Kidney (tissue), 22 donors: Measurements from ENCODE around the gene OR2C3. TPM values are rescaled to one million over a fixed set of nuclear protein-coding genes. Genes with fewer than 3 reads are reported as not detected.

Experiments used
- DNase-seq, 5 donors: peaks; one replicate each; pipeline ENCODE4 v3.0.0-alpha.2; 2013 to 2020
- FAIRE-seq: peaks from 2 replicates; lab custom pipeline; 2012; peaks lifted over from hg19 to GRCh38; lab: Jason Lieb, UNC
- H3K27ac ChIP-seq, 2 donors: one replicate each; pipeline ENCODE4 v1.7.0; 2013; ENCODE audit warnings: low read depth in 2 of 2, low read length in 2 of 2, inconsistent platforms in 1 of 2
- H3K27me3 ChIP-seq: one replicate; pipeline ENCODE4 v1.7.1; 2013; ENCODE audit warnings: low read length, inconsistent platforms; ENCODE audit not compliant: control insufficient read depth, insufficient read depth
- H3K36me3 ChIP-seq, 3 donors: one replicate each; pipeline versions ENCODE4 v1.7.0 to v1.7.1; 2013; ENCODE audit warnings: low read length in 3 of 3, control low read depth in 1 of 3, inconsistent platforms in 1 of 3; ENCODE audit not compliant: insufficient read depth in 3 of 3, control insufficient read depth in 2 of 3
- H3K4me1 ChIP-seq, 3 donors: one replicate each; pipeline versions ENCODE4 v1.7.0 to v1.7.1; 2013; ENCODE audit warnings: low read length in 3 of 3, inconsistent platforms in 1 of 3, low read depth in 1 of 3; ENCODE audit not compliant: control insufficient read depth in 2 of 3, insufficient read depth in 2 of 3
- H3K4me3 ChIP-seq, 3 donors: one replicate each; pipeline versions ENCODE4 v1.7.0 to v1.8.1; 2013; ENCODE audit warnings: low read length in 3 of 3, control low read depth in 1 of 3, inconsistent platforms in 1 of 3
- H3K9ac ChIP-seq, 3 donors: one replicate each; pipeline versions ENCODE4 v1.7.0 to v1.7.1; 2013; ENCODE audit warnings: low read length in 3 of 3, control low read depth in 1 of 3, inconsistent platforms in 1 of 3
- H3K9me3 ChIP-seq, 3 donors: one replicate each; pipeline versions ENCODE4 v1.7.0 to v1.7.1; 2013; ENCODE audit warnings: low read length in 3 of 3, control low read depth in 1 of 3, inconsistent platforms in 1 of 3; ENCODE audit not compliant: control insufficient read depth in 2 of 3, insufficient read depth in 1 of 3
- CTCF ChIP-seq: IDR thresholded peaks from 3 replicates; pipeline ENCODE4 v1.5.1; 2012; ENCODE audit warnings: mild to moderate bottlenecking, moderate library complexity, borderline replicate concordance; ENCODE audit not compliant: insufficient read depth; ENCODE audit errors: extremely low read depth
- intact Hi-C: fragments of 100-400 bp; cut with DNase I; formaldehyde crosslinking; loops from one replicate; pipeline ENCODE4 v1.11.1; 2022
- long read RNA-seq, 10 donors: library from polyadenylated mRNA in 1 of 10; unstranded in 1 of 10; transcript quantifications; one replicate each; pipeline ENCODE4 v2.0.0 and lab custom pipeline, GENCODE V29; 2021 to 2026
- polyA plus RNA-seq: library from polyadenylated mRNA; stranded (reverse); fragments of 350-450 nt; fragmentation: Illumina TruSeq; extraction: RNeasy Lipid Tissue Mini Kit (QIAGEN cat#74804); gene quantifications from one replicate; pipeline ENCODE4 v1.2.3, GENCODE V29; 2014; ENCODE audit warnings: low read depth, low replicate concordance; ENCODE audit not compliant: insufficient read depth
- total RNA-seq: library from RNA; stranded (reverse); fragmentation: NEBNext Ultra II Directional; extraction: Animal tissue kit (Norgen Biotek cat#: 25700); gene quantifications from one replicate; pipeline ENCODE4 v1.2.1, GENCODE V29; 2021
- donor health status: control.
- donor health status: control.
- donor health status: control.
- donor health status: control.
- donor health status: control.
- donor health status: DM: yes; HTN: yes; CAD: no.
- donor health status: Normal renal cell carcinoma (clear cell type).

OR2C3 gene
- 0.06 TPM for total RNA-seq
- not detected for polyA plus RNA-seq
- long read RNA-seq, donor 1 = 0 reads
- long read RNA-seq, donor 2 = 0 reads
- long read RNA-seq, donor 3 = 0 reads
- long read RNA-seq, donor 4 = 0 reads
- long read RNA-seq, donor 5 = 0 reads
- long read RNA-seq, donor 6 = 0 reads
- long read RNA-seq, donor 7 = 0 reads
- long read RNA-seq, donor 8 = 0 reads
- long read RNA-seq, donor 9 = 0 reads
- long read RNA-seq, donor 10 = 0 reads

GRCh38 chr1:247536340-247536739 is at the start of gene OR2C3:
TSS of gene OR2C3 (minus strand) at chr1:247536440. CDS start at chr1:247532511, 3,929 bp downstream.
- Histone ChIP-seq H3K4me1 (no peaks in the 10 kb centered on the region), H3K27ac (no peak within 1 kb of the TSS), H3K27me3 (no peaks in the 10 kb centered on the region), H3K9ac (no peak within 1 kb of the TSS), H3K9me3 (peaks cover 0 to 4% (median 0%) of the 10 kb centered on the region in 3 donors), H3K36me3 (no peaks in the 10 kb centered on the region), H3K4me3 (no peak within 1 kb of the TSS)
- intact Hi-C loops = no loop called here
- no peak for DNase-seq
- no peak for FAIRE-seq
- no peak for TF ChIP-seq CTCF

- Histone ChIP-seq H3K4me3 (no peak overlapping the region), H3K9me3 (no peaks in the 10 kb centered on the region), H3K9ac (no peak overlapping the region), H3K4me1 (no peaks in the 10 kb centered on the region), H3K27me3 (no peaks in the 10 kb centered on the region), H3K36me3 (no peaks in the 10 kb centered on the region), H3K27ac (no peak overlapping the region)
- FAIRE-seq (no peak), DNase-seq (no peak)
- no peak for TF ChIP-seq CTCF
- intact Hi-C loops = no loop called here
Measured at GRCh38 chr1:247578946-247579460, 42.8 kb upstream of the OR2C3 start.

GRCh38 chr1:247576514-247576913 is 40.3 kb upstream of the OR2C3 start:
- no peaks in the 10 kb centered on the region for H3K27me3 ChIP-seq
- FAIRE-seq = no peak

More at GRCh38 chr1:247576514-247576913, 40.3 kb upstream of the OR2C3 start:
- no peaks in the 10 kb centered on the region for H3K36me3 ChIP-seq
- TF ChIP-seq CTCF = no peak
- no peaks in the 10 kb centered on the region for H3K9me3 ChIP-seq
- peak in 1 of 5 donors; percentile 25 for DNase-seq
- H3K27ac ChIP-seq = no peak overlapping the region
- H3K4me1 ChIP-seq = no peaks in the 10 kb centered on the region
- no peak overlapping the region for H3K4me3 ChIP-seq
- no peak overlapping the region for H3K9ac ChIP-seq
- intact Hi-C loops = no loop called here
